ENCODE measurements around the gene KHDC4. TPM values are rescaled to one million over a fixed set of nuclear protein-coding genes. Genes with fewer than 3 reads are reported as not detected.

The KHDC4 gene
- total and polyA plus RNA-seq, 9 of the 15 experiments (the other 6 are each of a cell fraction or from before 2014, with no cell fraction given) = 12.1 to 185 (median 65.6) TPM

- peak; percentile 20 to 45 (median 40); a peak in 4 of 6 replicates for TF ChIP-seq CTCF (IDR thresholded peaks at IDR 0.05 in 2 of 3, conservative IDR thresholded peaks at IDR 0.05 in 1 of 3; ENCODE audit: insufficient read depth in 2 of 3, low read depth in 1 of 3, low read length in 3 of 3)
Observed at GRCh38 chr1:155910621-155911121, 23.5 kb downstream of the KHDC4 start (continued).

GRCh38 chr1:155909894-155910293, 24.3 kb downstream of the KHDC4 start:
- no TSS peak for BruUV-seq (replicated peaks)
- Histone ChIP-seq H3K4me3 (peak overlapping the region; percentile 48), H3K27me3 (ENCODE audit: control insufficient read depth in 2 of 2, insufficient read depth in 2 of 2, low read length in 2 of 2) (no peaks in the 10 kb centered on the region), H3K4me2 (ENCODE audit: insufficient read depth, low read length) (peak overlapping the region; percentile 85), H3K9me3 (replicated peaks; ENCODE audit: control insufficient read depth, insufficient read depth, low read depth, low read length) (no peaks in the 10 kb centered on the region), H3K4me1 (replicated peaks in 1 of 2; ENCODE audit: control insufficient read depth in 2 of 2, insufficient read depth in 2 of 2, low read length in 2 of 2) (peaks cover 3 to 7% of the 10 kb centered on the region in 2 experiments; a peak in 2 of 5 replicates), H3K27ac (ENCODE audit: extremely low read depth, low read depth, low read length) (peak overlapping the region; percentile 73), H3K79me2 (ENCODE audit: control insufficient read depth, insufficient read depth, low read length) (peaks cover 22% of the 10 kb centered on the region), H2AFZ (ENCODE audit: low read depth, low read length) (no peak overlapping the region), H3K9ac (ENCODE audit: insufficient read depth in 1 of 2, low read depth in 2 of 2, low read length in 2 of 2) (peak overlapping the region in 1 of 2 experiments; percentile 75; a peak in 2 of 4 replicates), H4K20me1 (replicated peaks; ENCODE audit: control insufficient read depth, insufficient read depth, low read length) (no peaks in the 10 kb centered on the region), H3K9me1 (ENCODE audit: control insufficient read depth, insufficient read depth, low read length) (no peaks in the 10 kb centered on the region), H3K36me3 (ENCODE audit: control insufficient read depth, insufficient read depth, low read length) (peaks cover 72% of the 10 kb centered on the region)
- FAIRE-seq (peak; percentile 89), ATAC-seq (peak; percentile 35), DNase-seq (ENCODE audit: extremely low read depth in 1 of 4, low spot score in 3 of 4) (peak in 1 of 4 experiments; percentile 68)
- in situ Hi-C loops (cut with MboI) (no loop called here), intact Hi-C loops (cut with micrococcal nuclease) (loop anchor here (2.0 to 5.0 kb wide), 2 partner anchors 53 to 78 kb away; partner anchors contain the start of gene GON4L)
- CTCF ChIA-PET (ENCODE audit: low intra/inter-chr PET ratio) = interaction anchor here (0.6 kb wide), 1 partner anchor 15 kb away, joined by 3 read pairs; no protein-coding TSS in a partner anchor
- POLR2A ChIA-PET = interaction anchor here (0.6 to 5.7 kb wide), 7 partner anchors 10 to 198 kb away, joined by 3 to 36 read pairs (median 4); no protein-coding TSS in a partner anchor
- 36% methylated on average over 4 of the region's 4 CpGs for WGBS (ENCODE audit: insufficient coverage, low coverage, missing lambda C conversion rate)
- TF ChIP-seq VEZF1 (CRISPR knock-in tag; IDR thresholded peaks at IDR 0.05) (no peak), ZNF316 (IDR thresholded peaks at IDR 0.05) (peak; percentile 86), ZNF699 (CRISPR knock-in tag; IDR thresholded peaks at IDR 0.05; ENCODE audit: insufficient replicate concordance) (no peak), ETS1 (conservative IDR thresholded peaks at IDR 0.05; ENCODE audit: control insufficient read depth, low read depth, low read length) (no peak), NFE2L1 (tag; IDR thresholded peaks at IDR 0.05; ENCODE audit: borderline replicate concordance, low read depth) (0 out of 2 replicates have a peak, but pooled peaks have one; percentile 28), MAFG (tag; conservative IDR thresholded peaks at IDR 0.05) (peak; percentile 73), CUX1 (CRISPR knock-in tag; IDR thresholded peaks at IDR 0.05) (no peak)

Data from K562 (cell line).